GM12878 (cell line): ENCODE results near the gene RHNO1.

ENCODE experiments used
- BMI1 ChIP-seq: fragments of 450-650 bp; IDR thresholded peaks from 2 replicates; pipeline ENCODE4 v1.6.1; 2016; ENCODE audit warnings: mild to moderate bottlenecking, moderate library complexity, borderline replicate concordance
- EP300 ChIP-seq, 2 experiments: fragments of 150-350 bp in 1 of 2; IDR thresholded peaks; 2 replicates each; pipeline ENCODE4 v1.6.1; 2011 to 2012; ENCODE audit warnings: low read depth in 2 of 2, low read length in 2 of 2, borderline replicate concordance in 1 of 2, improper control_type of control experiment in 1 of 2, inconsistent platforms in 1 of 2; ENCODE audit not compliant: control insufficient read depth in 1 of 2
- HCFC1 ChIP-seq: fragments of 150-350 bp; IDR thresholded peaks from 2 replicates; pipeline ENCODE4 v1.6.1; 2014; ENCODE audit warnings: low read length
- NFIC ChIP-seq: IDR thresholded peaks from 2 replicates; pipeline ENCODE4 v1.6.1; 2012; ENCODE audit warnings: low read depth, mild to moderate bottlenecking, inconsistent platforms, low read length, moderate library complexity
- POLR2A ChIP-seq: IDR thresholded peaks from 2 replicates; pipeline ENCODE4 v1.6.1; 2011; ENCODE audit warnings: low read depth, mild to moderate bottlenecking, low read length
- RFX5 ChIP-seq: IDR thresholded peaks from 2 replicates; pipeline ENCODE4 v1.6.1; 2011; ENCODE audit warnings: low read depth, low read length, improper control_type of control experiment
- TAF1 ChIP-seq: IDR thresholded peaks from 2 replicates; pipeline ENCODE4 v1.6.1; 2011; ENCODE audit warnings: mild to moderate bottlenecking, low read depth, low read length, borderline replicate concordance
- ZBED1 ChIP-seq: IDR thresholded peaks from 2 replicates; pipeline ENCODE4 v1.6.1; 2016; ENCODE audit warnings: borderline replicate concordance
- ZNF274 ChIP-seq: IDR thresholded peaks from one replicate; pipeline ENCODE4 v1.8.0; 2011; ENCODE audit not compliant: insufficient read length, insufficient read depth
- ZZZ3 ChIP-seq: IDR thresholded peaks from 2 replicates; pipeline ENCODE4 v1.6.1; 2011; ENCODE audit warnings: low read depth; ENCODE audit not compliant: control insufficient read depth, insufficient read length
- TF ChIP-seq, protein P1 (sequence below), 3 experiments: IDR thresholded peaks in 2 of 3; conservative IDR thresholded peaks in 1 of 3; 2 replicates each; pipeline ENCODE4 v1.5.1; 2011; ENCODE audit warnings: low read depth in 3 of 3, low read length in 3 of 3, mild to moderate bottlenecking in 3 of 3, control low read depth in 2 of 3, moderate library complexity in 2 of 3, inconsistent platforms in 1 of 3, mixed read lengths in 1 of 3; ENCODE audit not compliant: control insufficient read depth in 2 of 3, insufficient read depth in 1 of 3; ENCODE audit errors: extremely low read depth in 1 of 3

DNA sequence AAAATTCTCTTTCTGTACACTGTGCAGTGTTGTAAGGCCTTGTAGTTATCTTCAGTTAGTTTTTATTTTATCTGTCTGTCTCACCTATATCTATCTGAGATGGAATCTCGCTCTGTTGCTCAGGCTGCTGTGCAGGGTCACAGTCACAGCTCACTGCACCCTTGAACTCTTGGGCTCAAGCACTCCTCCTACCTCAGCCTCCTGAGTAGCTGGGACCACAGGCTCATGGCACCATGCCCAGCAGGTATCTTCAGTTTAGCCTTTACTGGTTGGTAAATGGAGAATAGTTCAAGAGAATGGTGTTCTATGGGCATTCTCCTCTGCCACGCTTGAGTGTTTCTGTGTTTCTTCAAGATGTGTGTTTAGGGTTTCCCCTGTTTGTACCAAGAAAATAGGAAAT, 27.2 kb downstream of the RHNO1 start:
- TF ChIP-seq EP300 (IDR thresholded peaks at IDR 0.05; ENCODE audit: borderline replicate concordance in 1 of 2, control insufficient read depth in 1 of 2, low read depth in 2 of 2, low read length in 2 of 2) (no peak), BMI1 (no peak), ZBED1 (no peak), HCFC1 (no peak), TAF1 (no peak), ZZZ3 (no peak), RFX5 (no peak), ZNF274 (no peak), NFIC (no peak), POLR2A (no peak)
- TF ChIP-seq, protein P1, sequence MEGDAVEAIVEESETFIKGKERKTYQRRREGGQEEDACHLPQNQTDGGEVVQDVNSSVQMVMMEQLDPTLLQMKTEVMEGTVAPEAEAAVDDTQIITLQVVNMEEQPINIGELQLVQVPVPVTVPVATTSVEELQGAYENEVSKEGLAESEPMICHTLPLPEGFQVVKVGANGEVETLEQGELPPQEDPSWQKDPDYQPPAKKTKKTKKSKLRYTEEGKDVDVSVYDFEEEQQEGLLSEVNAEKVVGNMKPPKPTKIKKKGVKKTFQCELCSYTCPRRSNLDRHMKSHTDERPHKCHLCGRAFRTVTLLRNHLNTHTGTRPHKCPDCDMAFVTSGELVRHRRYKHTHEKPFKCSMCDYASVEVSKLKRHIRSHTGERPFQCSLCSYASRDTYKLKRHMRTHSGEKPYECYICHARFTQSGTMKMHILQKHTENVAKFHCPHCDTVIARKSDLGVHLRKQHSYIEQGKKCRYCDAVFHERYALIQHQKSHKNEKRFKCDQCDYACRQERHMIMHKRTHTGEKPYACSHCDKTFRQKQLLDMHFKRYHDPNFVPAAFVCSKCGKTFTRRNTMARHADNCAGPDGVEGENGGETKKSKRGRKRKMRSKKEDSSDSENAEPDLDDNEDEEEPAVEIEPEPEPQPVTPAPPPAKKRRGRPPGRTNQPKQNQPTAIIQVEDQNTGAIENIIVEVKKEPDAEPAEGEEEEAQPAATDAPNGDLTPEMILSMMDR (IDR thresholded peaks at IDR 0.05 in 2 of 3, conservative IDR thresholded peaks at IDR 0.05 in 1 of 3; ENCODE audit: control insufficient read depth in 2 of 3, extremely low read depth in 1 of 3, insufficient read depth in 1 of 3, low read depth in 3 of 3, low read length in 3 of 3) = no peak
